H9 (cell line): ENCODE results near the gene THSD7B. TPM values are rescaled to one million over a fixed set of nuclear protein-coding genes. Genes with fewer than 3 reads are reported as not detected.

Experiments used
- DNase-seq: peaks from one replicate; pipeline ENCODE4 v3.0.0-alpha.2; 2017
- H2AFZ ChIP-seq: one replicate; pipeline ENCODE4 v1.6.1; 2013; ENCODE audit warnings: mild to moderate bottlenecking, low read length, control low read depth, moderate library complexity
- H2AK5ac ChIP-seq: 2 replicates; pipeline ENCODE4 v1.6.1; 2013; ENCODE audit warnings: low read length, control low read depth, mixed read lengths; ENCODE audit not compliant: insufficient read length
- H2BK120ac ChIP-seq: one replicate; pipeline ENCODE4 v1.6.1; 2013; ENCODE audit warnings: low read depth, mild to moderate bottlenecking, low read length, control low read depth, inconsistent platforms; ENCODE audit not compliant: poor library complexity, severe bottlenecking
- H2BK12ac ChIP-seq: 2 replicates; pipeline ENCODE4 v1.6.1; 2013; ENCODE audit warnings: low read length, control low read depth, mixed read lengths, low read depth; ENCODE audit not compliant: insufficient read length
- H2BK15ac ChIP-seq: 2 replicates; pipeline ENCODE4 v1.6.1; 2013; ENCODE audit warnings: low read depth, low read length, control low read depth
- H2BK20ac ChIP-seq: one replicate; pipeline ENCODE4 v1.6.1; 2013; ENCODE audit warnings: low read depth, mild to moderate bottlenecking, low read length, control low read depth, inconsistent platforms; ENCODE audit not compliant: poor library complexity, severe bottlenecking
- H2BK5ac ChIP-seq: 2 replicates; pipeline ENCODE4 v1.6.1; 2013; ENCODE audit warnings: low read length, control low read depth, mixed read lengths; ENCODE audit not compliant: insufficient read length
- H3K14ac ChIP-seq: 2 replicates; pipeline ENCODE4 v1.6.1; 2013; ENCODE audit warnings: low read length, control low read depth; ENCODE audit not compliant: insufficient read depth
- H3K18ac ChIP-seq: 2 replicates; pipeline ENCODE4 v1.6.1; 2013; ENCODE audit warnings: low read depth, mild to moderate bottlenecking, mixed read lengths, low read length, control low read depth; ENCODE audit not compliant: insufficient read length
- H3K23ac ChIP-seq: 2 replicates; pipeline ENCODE4 v1.6.1; 2013; ENCODE audit warnings: low read length, control low read depth, mixed read lengths, low read depth; ENCODE audit not compliant: insufficient read length
- H3K23me2 ChIP-seq: 2 replicates; pipeline ENCODE4 v1.6.1; 2013; ENCODE audit warnings: low read depth, mild to moderate bottlenecking, mixed read lengths, low read length, control low read depth; ENCODE audit not compliant: insufficient read length, poor library complexity, severe bottlenecking
- H3K27ac ChIP-seq: 2 replicates; pipeline ENCODE4 v1.5.1; 2013; ENCODE audit warnings: low read length, control low read depth, mixed read lengths, low read depth; ENCODE audit not compliant: insufficient read length
- H3K27me3 ChIP-seq: 2 replicates; pipeline ENCODE4 v1.6.1; 2013; ENCODE audit warnings: low read length, control low read depth, inconsistent platforms; ENCODE audit not compliant: insufficient read depth
- H3K4ac ChIP-seq: 2 replicates; pipeline ENCODE4 v1.6.1; 2013; ENCODE audit warnings: low read depth, mild to moderate bottlenecking, control low read depth, inconsistent platforms, low read length, moderate library complexity
- H3K4me1 ChIP-seq: 2 replicates; pipeline ENCODE4 v1.6.1; 2013; ENCODE audit warnings: low read length, control low read depth, inconsistent platforms; ENCODE audit not compliant: insufficient read depth
- H3K4me2 ChIP-seq: 2 replicates; pipeline ENCODE4 v1.6.1; 2013; ENCODE audit warnings: low read length, control low read depth, mixed read lengths; ENCODE audit not compliant: insufficient read length, insufficient read depth
- H3K56ac ChIP-seq: 2 replicates; pipeline ENCODE4 v1.6.1; 2013; ENCODE audit warnings: low read depth, mild to moderate bottlenecking, mixed read lengths, low read length, control low read depth; ENCODE audit not compliant: insufficient read length
- H3K79me1 ChIP-seq: 2 replicates; pipeline ENCODE4 v1.6.1; 2013; ENCODE audit warnings: low read depth, mild to moderate bottlenecking, moderate library complexity, low read length, control low read depth, inconsistent platforms; ENCODE audit not compliant: insufficient read depth, poor library complexity, severe bottlenecking
- H3K79me2 ChIP-seq: 2 replicates; pipeline ENCODE4 v1.6.1; 2013; ENCODE audit warnings: low read length, control low read depth, inconsistent platforms; ENCODE audit not compliant: insufficient read depth
- H3K9ac ChIP-seq: 2 replicates; pipeline ENCODE4 v1.6.1; 2013; ENCODE audit warnings: low read length, control low read depth, mixed read lengths; ENCODE audit not compliant: insufficient read length; ENCODE audit errors: extremely low read depth
- H3K9me3 ChIP-seq: one replicate; pipeline ENCODE4 v1.6.1; 2013; ENCODE audit warnings: low read depth, low read length, inconsistent platforms; ENCODE audit not compliant: control insufficient read depth
- H3T11ph ChIP-seq: one replicate; pipeline ENCODE4 v1.6.1; 2013; ENCODE audit warnings: mild to moderate bottlenecking, low read length, control low read depth, inconsistent platforms
- H4K20me1 ChIP-seq: one replicate; pipeline ENCODE4 v1.6.1; 2013; ENCODE audit not compliant: control insufficient read depth, insufficient read length, insufficient read depth
- H4K5ac ChIP-seq: 2 replicates; pipeline ENCODE4 v1.6.1; 2013; ENCODE audit warnings: low read depth, mild to moderate bottlenecking, mixed read lengths, low read length, control low read depth; ENCODE audit not compliant: insufficient read length
- H4K8ac ChIP-seq: replicated peaks from 2 replicates; pipeline ENCODE4 v1.6.1; 2013; ENCODE audit warnings: low read length, control low read depth, mixed read lengths, low read depth; ENCODE audit not compliant: insufficient read length
- H4K91ac ChIP-seq: 2 replicates; pipeline ENCODE4 v1.6.1; 2013; ENCODE audit warnings: low read depth, mild to moderate bottlenecking, moderate library complexity, mixed read lengths, low read length, control low read depth; ENCODE audit not compliant: insufficient read length
- H3K27ac Mint-ChIP-seq, 3 experiments: 2 replicates in 2 of 3; 3 replicates in 1 of 3; pipeline ENCODE4 v1.8.0; 2020 to 2021; ENCODE audit warnings: mixed read lengths in 3 of 3, mild to moderate bottlenecking in 1 of 3, moderate library complexity in 1 of 3
- H3K27me3 Mint-ChIP-seq: 2 replicates; pipeline ENCODE4 v1.8.0; 2021; ENCODE audit warnings: low read depth, mild to moderate bottlenecking, moderate library complexity, mixed read lengths
- H3K36me3 Mint-ChIP-seq, 3 experiments: 2 replicates in 2 of 3; 3 replicates in 1 of 3; pipeline ENCODE4 v1.8.0; 2020 to 2021; ENCODE audit warnings: low read depth in 3 of 3, mixed read lengths in 3 of 3; ENCODE audit not compliant: insufficient read depth in 1 of 3
- H3K4me1 Mint-ChIP-seq, 2 experiments: 2 replicates each; pipeline ENCODE4 v1.8.0; 2020; ENCODE audit warnings: mixed read lengths in 2 of 2
- H3K4me3 Mint-ChIP-seq, 2 experiments: 2 replicates in 1 of 2; 3 replicates in 1 of 2; pipeline ENCODE4 v1.8.0; 2020 to 2021; ENCODE audit warnings: mild to moderate bottlenecking in 2 of 2, mixed read lengths in 2 of 2, moderate library complexity in 1 of 2
- H3K9me3 Mint-ChIP-seq, 2 experiments: 2 replicates in 1 of 2; 3 replicates in 1 of 2; pipeline ENCODE4 v1.8.0; 2020; ENCODE audit warnings: mild to moderate bottlenecking in 2 of 2, mixed read lengths in 2 of 2, moderate library complexity in 1 of 2
- CTCF ChIP-seq: fragments of 200-600 bp; sonication (generic); conservative IDR thresholded peaks from 3 replicates; pipeline ENCODE4 v1.8.0; 2021; ENCODE audit warnings: antibody characterized with exemption, mild to moderate bottlenecking
- WGBS: extraction: QIAGEN DNeasy Blood & Tissue Kit; methylation state at CpG from one replicate; pipeline ENCODE4 v1.1.7; 2013; ENCODE audit warnings: missing lambda C conversion rate, low lambda C conversion rate, mixed read lengths; ENCODE audit not compliant: insufficient read length; ENCODE audit errors: extremely low coverage; 5-methylcytosine and 5-hydroxymethylcytosine counted together
- total RNA-seq: library from RNA; stranded (reverse); gene quantifications from 2 replicates; pipeline ENCODE4 v1.2.1, GENCODE V29; 2021

Gene THSD7B
- total RNA-seq, 1 experiment from 2014 or later: 0.85 TPM

- Histone ChIP-seq H4K91ac (no peak overlapping the region), H2BK12ac (no peak overlapping the region), H2BK20ac (no peak overlapping the region), H2AFZ (no peak overlapping the region), H3K18ac (no peak overlapping the region), H3K4ac (no peak overlapping the region), H2BK5ac (no peak overlapping the region), H3K9ac (no peak overlapping the region), H3K56ac (no peak overlapping the region), H3K27ac (no peak overlapping the region), H4K8ac (no peak overlapping the region), H3K4me1 (no peaks in the 10 kb centered on the region), H4K20me1 (no peaks in the 10 kb centered on the region), H3T11ph (no peak overlapping the region), H2BK15ac (no peak overlapping the region), H2BK120ac (no peak overlapping the region), H3K79me1 (no peaks in the 10 kb centered on the region), H3K23me2 (no peaks in the 10 kb centered on the region), H3K79me2 (no peaks in the 10 kb centered on the region), H3K14ac (no peak overlapping the region), H3K27me3 (no peaks in the 10 kb centered on the region), H3K23ac (no peak overlapping the region), H3K4me2 (no peak overlapping the region), H3K9me3 (no peaks in the 10 kb centered on the region), H4K5ac (no peak overlapping the region), H2AK5ac (no peak overlapping the region)
- Mint-ChIP-seq H3K4me1 (peaks cover 10 to 11% of the 10 kb centered on the region in 2 experiments), H3K4me3 (no peak overlapping the region), H3K36me3 (no peaks in the 10 kb centered on the region), H3K27ac (no peak overlapping the region), H3K9me3 (no peaks in the 10 kb centered on the region), H3K27me3 (no peaks in the 10 kb centered on the region)
- no peak for DNase-seq
- no CpG with 5 or more reads among the region's 1 CpG for WGBS
- no peak for TF ChIP-seq CTCF
Observed at GRCh38 chr2:137525132-137525531, 759.8 kb downstream of the THSD7B start.
